Activated CD4-positive, alpha-beta T cell treated with anti-CD3 and anti-CD28 coated beads, Interleukin-2, Interleukin-4, amounts not matched to agents 100 ng/mL and 50 ng/mL, durations not matched to agents 16 hours and 8 hours (primary cell): ENCODE data around the gene EVC2.
"Not testable (repeated sequence)": the region's sequence is repeated elsewhere in the genome, so short reads cannot be mapped to it uniquely, and the experiment has no call there.

Experiments
- DNase-seq: peaks from one replicate; pipeline ENCODE4 v3.0.0-alpha.2; 2020; ENCODE audit warnings: low spot score

The EVC2 gene

DNA sequence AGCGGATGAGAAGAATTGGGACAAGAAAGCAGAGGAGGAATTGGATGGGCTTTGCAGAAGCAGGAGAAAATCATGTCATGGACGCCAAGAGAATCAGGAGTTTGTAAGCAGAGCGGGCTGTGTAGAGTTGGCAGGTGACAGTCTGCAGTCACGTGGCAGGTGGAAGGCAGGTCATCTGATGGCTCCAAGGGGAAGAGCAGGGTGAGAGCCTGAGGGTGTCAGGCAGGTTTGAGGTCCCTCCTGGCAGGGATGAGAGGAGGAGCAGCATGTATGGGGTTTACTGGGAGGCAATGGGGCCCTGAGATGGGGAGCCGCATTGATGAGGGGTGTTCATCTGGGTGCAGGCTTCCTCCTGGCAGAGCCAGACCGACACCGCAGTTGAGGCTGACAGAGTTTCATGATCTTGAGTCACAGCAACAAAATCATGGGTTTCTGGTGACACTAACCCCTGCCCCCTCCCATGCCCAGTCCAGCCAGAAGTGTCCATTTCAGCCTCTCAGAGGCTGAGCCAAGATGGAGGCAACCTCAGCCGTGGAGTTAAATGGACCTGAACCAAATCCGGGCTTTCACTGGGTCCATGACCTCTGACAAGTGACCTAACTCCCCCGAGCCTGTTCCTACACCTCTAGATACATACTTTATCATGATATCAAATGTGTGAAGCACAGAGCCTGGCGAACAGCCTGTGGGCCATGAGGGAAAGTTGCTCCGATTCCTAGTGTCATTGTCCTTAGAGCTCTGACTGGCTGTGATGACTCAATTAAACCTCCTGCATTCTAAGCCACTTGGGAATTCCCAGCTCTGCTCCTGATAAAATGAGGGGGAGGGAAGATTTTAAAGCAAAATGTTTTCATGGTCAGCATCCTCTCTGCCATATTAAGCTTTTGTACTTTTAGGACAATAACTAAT is 38.7 kb upstream of the EVC2 start:
- no peak for DNase-seq

DNA sequence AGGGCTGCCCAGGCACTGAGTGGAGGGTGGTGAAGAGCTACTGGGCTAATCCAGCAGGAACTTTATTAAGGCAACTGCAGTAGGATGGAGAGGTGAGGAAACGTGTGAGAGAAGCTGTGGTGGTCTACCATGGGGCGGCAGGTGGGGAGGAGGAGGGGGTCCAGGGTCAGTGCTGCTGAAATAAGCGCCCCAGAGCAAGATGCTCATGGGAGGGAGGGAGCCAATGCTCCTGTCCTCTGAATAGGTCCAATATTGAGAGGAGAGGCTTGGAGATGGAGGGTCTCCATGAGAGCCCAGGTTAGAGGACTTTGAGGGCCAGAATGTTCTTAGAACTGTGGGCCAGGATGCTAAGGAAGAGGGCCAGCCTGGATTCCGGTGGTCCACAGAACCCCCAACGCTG is 37.9 kb upstream of the EVC2 start:
- DNase-seq, result no peak

DNA sequence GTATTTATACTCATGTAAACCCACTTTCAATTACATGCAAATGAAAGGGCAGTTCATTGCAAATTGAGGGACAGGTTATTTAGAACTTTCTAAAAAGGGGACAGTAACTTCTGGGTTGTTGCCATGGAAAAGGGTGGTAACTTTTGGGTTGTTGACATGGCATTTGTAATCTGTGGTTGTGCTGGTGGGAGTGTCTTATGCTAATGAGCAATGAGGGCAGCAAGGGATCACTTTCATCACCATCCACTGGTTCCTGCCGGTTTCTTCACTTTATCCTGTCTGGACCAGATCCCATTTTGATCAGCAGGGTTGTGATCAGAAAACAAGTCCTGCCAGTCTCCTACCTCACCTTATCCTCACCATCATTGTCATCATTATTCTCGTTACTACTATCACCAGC is 34.6 kb upstream of the EVC2 start:
- DNase-seq, result no peak

DNA sequence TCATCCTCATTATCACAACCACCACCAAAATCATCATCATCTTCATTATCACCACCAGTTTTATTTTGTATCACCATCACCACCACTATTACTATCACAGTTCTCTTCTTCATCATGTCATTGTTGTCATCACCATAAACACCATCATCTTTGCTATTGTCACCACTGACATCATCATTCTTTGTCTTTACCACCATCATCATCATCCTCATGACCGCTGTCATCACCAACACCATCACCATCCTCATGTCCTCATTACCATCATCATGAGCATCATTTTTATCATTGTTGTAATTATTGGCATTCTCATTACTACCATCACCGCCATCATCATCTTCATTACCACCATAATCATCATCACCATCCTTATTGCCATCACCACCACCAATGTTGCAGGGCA is 34.0 kb upstream of the EVC2 start:
- DNase-seq, result no peak

DNA sequence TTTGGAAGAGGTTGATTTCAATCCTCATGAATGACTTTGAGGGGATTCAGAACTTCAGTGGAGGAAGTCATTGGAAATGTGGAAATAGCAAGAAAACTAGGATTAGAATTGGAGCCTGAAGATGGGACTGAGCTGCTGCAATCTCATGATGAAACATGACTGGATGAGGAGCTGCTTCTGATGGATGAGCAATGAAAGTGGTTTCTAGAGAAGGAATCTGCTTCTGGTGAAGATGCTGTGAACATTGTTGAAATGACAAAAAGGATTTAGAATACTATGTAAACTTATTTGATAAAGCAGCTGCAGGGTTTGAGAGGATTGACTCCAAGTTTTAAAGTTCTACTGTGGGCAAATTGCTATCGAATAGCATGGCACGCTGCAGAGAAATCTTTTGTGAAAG is 29.7 kb upstream of the EVC2 start:
- DNase-seq, result no peak

DNA sequence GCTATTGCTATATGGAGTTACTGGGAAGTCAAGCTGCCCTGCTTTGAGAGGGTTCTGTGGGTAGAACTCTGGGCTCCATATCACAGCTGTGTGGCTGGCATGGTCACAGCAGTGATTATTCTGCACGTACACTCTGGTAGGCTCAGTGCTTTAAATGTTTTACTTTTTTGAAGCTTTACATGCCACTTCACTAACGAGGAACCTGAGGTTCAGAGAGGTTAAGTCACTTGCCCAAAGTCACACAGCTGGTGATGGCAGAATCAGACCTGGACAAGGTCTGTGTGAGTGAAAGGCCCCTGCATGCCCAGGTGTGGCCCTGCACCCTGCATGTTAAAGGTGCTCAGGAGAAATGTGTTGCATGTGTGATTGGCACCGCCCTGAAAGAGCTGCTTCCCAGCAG is 27.1 kb upstream of the EVC2 start:
- no peak for DNase-seq

DNA sequence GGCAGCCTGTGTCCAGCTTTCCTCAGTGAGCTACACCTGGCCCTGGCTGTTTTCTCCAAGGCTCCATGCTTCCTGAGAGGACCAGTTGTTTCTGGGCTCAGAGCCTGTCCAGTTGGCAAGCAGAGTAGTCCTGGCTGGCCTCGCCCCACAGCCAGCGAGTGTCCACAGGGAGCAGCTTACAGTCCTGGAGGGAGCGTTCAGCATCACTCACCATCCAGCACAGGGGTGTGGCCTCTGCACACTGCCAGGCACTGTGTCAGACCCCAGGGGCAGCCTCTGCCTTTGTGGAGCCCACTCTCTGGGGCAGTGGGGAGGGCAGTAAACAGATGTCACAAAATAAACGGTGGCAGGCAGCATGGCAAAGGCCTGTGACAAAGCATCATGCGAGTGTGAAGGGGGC is 26.5 kb upstream of the EVC2 start:
- DNase-seq, result no peak

DNA sequence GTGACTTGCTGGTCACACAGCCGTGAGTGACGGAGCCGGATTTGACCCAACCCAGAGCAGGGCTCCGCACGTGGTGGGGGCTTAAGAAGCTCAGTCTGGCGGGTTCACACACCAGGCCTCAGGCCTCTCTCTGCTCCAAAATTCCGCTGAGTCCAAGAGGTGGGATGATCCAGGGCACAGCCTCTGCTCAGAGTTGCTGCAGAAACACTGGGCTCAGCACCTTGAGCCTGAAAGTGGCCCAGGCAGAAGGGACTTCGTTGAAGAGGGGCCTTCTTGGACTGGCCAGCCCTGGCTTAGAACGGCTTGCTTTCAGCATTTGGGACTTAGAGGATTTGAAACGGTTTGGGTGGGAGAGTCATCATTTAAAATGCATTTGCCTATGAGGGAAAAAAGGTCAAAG is 23.8 kb upstream of the EVC2 start:
- no peak for DNase-seq

DNA sequence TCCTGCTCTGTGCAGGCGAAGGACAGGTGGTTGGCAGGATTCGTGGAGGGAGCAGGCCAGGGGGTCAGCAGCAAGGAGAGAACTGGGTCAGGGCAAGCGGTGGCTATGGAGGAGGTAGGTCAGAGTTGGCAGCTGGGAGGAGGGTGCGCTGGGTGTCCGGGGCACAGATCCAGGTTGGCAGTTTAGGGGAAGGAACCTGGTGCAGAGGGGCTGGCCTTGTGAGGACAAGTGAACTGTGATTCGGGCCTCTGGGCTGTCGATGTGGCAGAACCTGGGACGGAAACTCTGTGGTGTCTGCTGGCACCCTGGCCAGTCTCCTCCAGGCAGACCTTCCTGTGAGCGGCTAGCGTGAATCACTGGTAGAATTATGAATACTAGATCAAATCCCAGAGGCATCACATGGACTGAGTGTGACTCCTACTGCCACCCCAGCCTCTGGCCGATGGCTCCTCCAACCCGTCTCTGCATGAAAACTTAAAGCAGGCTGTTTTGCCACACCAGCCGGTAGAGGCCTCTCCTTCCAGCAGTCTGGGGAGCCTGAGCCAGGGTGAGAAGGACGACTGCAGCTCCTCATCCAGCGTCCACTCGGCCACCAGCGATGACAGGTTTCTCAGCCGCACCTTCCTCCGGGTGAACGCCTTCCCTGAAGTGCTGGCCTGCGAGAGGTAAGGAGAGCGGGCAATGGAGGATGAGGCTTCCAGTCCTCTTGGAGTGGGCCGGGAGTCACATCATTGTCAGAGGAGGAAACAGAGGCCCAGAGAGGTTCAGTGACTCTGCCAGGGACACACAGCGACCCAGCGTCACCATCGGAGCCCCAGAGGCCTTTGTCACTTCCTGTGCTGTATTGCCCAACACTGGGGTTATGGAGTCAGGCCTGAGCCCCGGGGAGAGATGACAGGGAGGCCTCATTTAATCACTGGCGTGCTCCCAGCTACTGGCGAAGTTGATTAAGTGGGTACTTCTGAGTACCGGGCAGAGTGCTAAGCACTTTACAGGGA is 22.9 kb upstream of the EVC2 start:
- no peak for DNase-seq

DNA sequence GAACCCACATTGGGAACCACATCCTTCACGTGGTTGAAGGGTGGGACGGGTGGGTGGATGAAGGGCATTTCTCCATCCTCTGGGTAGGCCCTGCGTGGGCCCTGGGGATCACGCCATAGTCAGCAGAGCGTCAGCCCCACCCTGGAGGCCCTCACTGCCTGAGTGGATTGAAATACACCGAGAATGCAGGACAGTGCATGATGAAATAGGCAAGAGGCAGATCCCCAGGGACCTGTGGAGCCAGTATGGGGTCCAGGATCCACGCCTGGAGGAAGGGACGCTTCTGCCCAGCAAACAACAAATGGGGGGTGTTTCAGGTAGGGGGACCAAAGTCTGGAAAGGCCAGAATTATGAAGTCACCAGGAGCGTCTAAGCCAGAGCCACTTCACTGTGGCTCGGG is 22.1 kb upstream of the EVC2 start:
- no peak for DNase-seq

DNA sequence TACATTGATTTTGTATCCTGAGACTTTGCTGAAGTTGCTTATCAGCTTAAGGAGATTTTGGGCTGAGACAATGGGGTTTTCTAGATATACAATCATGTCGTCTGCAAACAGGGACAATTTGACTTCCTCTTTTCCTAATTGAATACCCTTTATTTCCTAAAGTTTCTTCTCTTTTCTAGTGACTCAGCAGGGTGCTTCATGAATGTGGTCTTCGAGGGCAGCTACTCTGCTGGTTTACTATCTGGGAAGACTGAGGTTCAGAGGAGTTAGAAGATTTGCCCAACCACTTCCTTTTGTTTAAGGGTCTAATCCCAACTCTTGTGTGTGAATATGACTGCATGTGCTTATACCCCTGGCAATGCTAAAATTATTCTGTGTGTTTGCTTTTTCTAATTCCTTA is 20.1 kb upstream of the EVC2 start:
- DNase-seq, result not testable (repeated sequence)

DNA sequence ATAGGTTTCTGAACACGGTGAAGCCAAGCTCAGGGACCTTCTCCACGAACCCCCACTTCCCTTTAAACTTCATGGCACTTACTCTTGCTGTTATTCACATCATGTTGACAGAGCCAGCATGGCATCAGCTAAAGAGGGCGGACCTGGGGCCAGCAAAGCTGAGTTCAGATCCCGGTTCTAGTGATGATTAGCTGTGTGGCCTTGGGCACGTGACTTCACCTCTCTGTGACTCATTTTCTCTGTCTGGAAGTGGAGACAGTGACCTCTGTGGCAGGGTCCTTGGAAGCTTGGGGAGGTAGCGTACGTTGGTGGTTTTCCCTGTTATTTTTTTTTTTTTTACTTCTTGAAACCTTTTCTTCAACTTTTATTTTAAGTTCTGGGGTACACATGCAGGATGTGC is 16.0 kb upstream of the EVC2 start:
- no peak for DNase-seq

DNA sequence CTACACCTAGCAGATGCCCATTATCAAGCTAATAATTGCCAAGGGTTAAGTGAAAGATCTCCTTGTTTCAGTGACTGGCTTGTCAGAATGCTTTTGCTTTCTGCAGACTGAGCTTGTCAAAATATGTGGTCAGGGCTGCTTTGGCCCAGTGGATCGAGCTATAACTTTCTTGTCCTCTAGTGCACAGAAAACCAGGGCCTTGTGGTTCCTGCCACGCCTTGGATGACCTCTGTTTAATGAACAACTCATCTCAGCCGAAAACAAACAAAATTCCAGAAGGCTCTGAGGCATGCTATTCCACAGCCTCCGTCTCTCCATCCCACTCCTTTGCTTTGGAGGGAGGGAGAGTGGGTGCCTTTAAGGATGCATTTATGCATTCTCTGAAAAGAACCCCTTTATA is 14.0 kb upstream of the EVC2 start:
- no peak for DNase-seq

DNA sequence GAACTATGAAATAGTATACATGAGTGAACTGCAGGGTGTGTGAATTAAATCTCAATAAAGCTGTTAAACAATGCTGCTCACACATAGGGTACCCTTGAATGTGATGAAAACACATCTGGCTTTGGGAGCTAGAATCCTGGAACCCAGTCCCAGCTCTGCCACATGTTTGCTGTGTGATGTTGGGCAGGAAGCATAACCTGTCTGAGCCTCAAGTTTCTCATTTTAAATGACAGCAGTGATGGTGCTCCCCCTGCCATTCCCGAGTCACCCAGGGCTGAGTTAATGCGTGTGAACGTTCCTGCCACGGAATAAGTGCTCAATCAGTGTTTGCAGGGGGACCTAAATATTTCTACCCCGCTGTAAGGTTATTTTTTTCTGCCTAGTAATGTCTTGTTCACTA is 13.6 kb upstream of the EVC2 start:
- DNase-seq, result no peak

DNA sequence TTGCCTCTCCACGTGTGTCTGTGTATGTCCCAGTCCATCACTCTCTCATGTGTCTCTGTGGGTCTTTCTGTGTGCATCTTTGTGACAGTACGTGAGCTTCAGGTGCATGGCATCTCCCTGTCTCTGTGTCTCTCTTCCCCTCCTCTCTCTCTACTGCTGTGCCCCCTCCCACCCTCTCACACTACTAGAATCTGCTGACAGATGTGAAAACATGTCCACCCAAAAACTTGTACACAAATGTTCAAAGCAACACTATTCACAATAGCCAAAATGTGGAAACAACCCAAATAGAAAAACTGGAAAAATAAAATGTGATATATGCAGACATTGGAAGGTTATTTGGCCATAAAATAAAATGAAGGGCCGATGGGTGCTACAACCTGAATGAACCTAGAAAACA is 12.6 kb upstream of the EVC2 start:
- DNase-seq, result no peak

DNA sequence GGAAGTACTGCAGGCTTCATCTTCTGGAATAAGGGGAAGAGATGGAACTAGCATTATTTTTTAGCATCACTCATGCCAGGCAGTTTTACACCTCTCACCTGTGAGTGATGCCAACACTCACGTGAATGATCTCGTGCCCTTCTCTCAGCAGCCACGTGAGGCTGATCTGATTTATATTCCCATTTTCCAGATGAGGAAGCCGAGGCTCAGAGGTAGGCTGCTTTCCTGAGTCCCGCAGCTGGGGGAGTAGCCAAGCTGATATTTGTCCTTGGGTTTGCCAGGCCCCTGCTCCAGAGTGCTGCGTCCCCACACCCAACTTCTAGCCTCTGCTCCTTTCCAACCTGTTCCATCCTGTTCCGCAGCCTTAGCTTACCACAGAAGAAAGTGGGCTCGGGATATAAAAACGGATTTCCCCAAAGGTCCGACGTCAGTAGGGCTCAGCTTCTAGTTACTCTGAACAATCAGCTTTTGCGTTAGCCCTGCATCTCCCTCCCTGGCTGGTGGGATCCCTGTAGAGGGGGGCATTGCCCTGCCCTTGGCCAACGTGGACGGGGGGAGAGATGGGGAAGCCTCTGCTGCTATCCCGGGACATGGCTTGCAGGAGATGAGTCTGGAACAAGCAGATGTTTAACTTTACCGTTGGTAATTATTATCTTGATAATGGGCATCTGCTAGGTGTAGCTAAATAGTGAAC is 11.9 kb upstream of the EVC2 start:
- DNase-seq, result no peak

DNA sequence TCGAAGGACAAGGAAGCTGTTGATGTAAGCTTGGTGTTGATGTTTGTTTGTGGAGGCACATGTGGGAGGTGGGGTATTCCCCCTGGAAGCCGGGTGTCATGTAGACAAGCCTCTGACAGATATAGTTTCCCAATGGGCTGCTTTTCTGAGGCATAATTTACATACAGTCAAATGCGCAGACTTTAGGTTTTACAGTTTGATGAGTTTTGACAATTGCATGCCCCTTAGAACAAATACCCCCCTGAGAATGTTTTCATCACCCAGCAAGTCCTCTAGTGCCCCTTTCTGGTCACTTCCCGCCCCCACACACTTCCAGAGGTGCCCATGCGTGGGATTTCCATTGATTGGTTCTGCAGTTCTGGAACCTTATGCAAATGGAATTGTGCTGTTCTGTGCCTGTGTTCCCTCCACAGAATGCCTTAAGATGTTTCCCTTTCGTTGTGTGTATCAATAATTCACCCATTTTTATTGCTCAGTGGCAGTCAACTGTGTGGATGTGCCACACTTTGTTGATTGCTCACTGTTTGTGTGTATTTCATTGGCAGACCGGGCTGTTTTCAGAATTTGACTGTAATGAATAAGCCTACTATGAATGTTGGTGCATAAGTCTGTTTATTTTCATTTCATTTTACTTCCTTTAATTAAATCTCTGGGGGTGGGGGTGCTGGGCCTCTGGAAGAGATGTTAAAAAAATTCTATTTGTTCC is 11.1 kb upstream of the EVC2 start:
- DNase-seq, result no peak

DNA sequence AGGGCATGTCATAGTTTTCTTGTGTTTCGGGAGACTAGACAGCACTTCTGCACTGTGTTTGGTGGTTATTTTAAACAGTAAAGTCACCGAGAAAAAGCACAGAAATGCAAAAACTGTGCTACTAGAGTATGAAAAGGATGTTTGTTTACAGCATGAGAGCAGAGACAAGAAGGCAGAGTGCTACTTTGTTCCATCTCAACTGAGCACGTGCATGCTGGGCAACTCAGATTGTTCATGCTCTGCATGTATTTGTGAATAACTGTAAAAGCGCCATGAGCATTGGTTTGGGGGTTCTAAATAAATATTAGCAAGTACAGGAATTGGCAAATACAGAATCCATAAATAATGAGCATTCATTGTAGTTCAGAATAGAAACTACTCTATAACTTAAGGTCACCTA is 10.1 kb upstream of the EVC2 start:
- no peak for DNase-seq

DNA sequence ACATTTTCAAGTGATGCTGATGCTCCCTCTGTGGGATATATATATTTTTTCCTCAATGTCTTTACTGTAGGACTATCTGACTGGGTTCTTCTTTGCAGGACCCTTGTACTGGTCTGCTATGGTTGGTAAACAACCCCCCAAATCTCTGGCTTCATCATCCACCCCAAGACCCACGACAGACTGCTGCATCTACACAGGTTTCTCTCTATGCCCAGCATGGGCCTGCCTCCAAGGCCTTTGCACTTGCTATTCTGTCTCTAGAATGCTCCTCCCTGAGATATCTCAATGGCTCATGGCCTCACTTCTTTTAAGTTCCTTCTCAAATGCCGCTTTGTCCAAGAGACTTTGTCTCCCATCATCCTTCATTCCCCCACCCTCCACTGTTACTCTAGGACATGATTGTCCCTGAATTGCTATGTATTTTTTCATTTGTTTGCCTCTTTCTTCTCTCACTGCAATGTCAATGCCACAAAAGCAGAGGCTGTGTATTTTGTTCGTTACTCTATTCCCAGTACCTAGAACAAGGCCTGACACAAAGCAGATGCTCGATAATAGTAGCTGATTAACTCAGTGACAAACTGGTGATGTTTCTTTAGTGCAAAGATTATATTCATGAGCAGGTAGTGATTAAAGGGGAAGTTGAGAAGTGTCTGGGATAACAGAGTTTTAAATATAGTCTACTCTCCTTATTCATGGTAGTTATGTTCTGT is 9.2 kb upstream of the EVC2 start:
- no peak for DNase-seq

DNA sequence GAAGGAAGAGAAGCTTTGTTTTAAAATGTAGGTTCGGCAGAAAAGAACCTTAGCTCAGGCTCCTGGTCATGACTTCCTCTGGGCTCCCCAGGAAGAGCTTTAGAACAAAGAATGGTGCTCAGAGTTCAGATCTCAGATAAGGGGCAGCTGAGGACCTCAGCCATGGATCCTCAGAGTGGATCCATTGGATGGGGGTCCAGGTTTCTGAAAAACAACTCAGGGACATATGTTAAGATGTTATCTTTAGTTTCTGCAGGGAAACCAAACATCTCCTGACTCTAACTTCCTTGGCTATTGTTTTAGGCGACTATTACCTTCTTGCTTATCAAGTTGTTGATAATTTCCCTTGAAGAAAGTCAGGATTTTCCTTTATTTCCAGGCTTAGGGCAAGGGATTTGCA is 8.0 kb upstream of the EVC2 start:
- no peak for DNase-seq

DNA sequence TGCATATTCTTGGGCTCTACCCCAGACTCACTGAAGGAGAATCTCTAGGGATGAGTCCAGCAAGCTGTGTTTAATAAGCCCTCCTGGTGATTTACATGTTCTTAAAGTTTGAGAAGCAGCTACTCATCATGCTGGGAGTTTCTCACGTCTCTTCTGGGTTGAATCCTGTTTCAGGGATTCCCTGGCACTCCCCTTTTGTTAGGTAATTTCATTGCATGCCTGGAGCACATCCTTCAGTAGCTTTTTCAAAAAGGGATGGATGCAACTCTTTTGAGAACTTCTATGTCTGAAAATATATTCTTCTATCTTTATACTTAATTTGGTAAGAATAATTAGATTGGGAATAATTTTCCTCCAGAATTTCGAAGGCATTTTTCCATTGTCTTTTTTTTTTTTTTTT is 7.0 kb upstream of the EVC2 start:
- no peak for DNase-seq
